HCT116 (cell line): ENCODE results near the gene INSYN1.

Experiments
- CTCF ChIP-seq, 3 experiments: fragments of 200-600 bp in 1 of 3; sonication (generic) in 1 of 3; IDR thresholded peaks in 2 of 3; conservative IDR thresholded peaks in 1 of 3; 2 replicates each; pipeline ENCODE4 v1.5.1; 2012 to 2017; ENCODE audit warnings: low read depth in 2 of 3, low read length in 2 of 3, antibody characterized with exemption in 1 of 3, borderline replicate concordance in 1 of 3, control low read depth in 1 of 3, mild to moderate bottlenecking in 1 of 3, mixed read lengths in 1 of 3, mixed run types in 1 of 3, moderate library complexity in 1 of 3; ENCODE audit not compliant: insufficient read depth in 1 of 3
- JUND ChIP-seq: IDR thresholded peaks from 2 replicates; pipeline ENCODE4 v1.6.1; 2012
- POLR2A ChIP-seq: IDR thresholded peaks from 2 replicates; pipeline ENCODE4 v1.7.0; 2011; ENCODE audit warnings: borderline replicate concordance; ENCODE audit not compliant: insufficient read depth, insufficient read length; ENCODE audit errors: extremely low read depth
- REST ChIP-seq: IDR thresholded peaks from 2 replicates; pipeline ENCODE4 v1.6.1; 2012; ENCODE audit warnings: low read depth

GRCh38 chr15:73722425-73722824, 30.7 kb downstream of the INSYN1 start:
- TF ChIP-seq REST = no peak
- TF ChIP-seq JUND = no peak
- no peak for TF ChIP-seq CTCF (IDR thresholded peaks at IDR 0.05 in 2 of 3, conservative IDR thresholded peaks at IDR 0.05 in 1 of 3; ENCODE audit: borderline replicate concordance in 1 of 3, insufficient read depth in 1 of 3, low read depth in 2 of 3, low read length in 2 of 3)
- TF ChIP-seq POLR2A = no peak
